GM21381 (cell line): Measurements from ENCODE around the gene SCGB1C1.
"Not testable (repeated sequence)": the region's sequence is repeated elsewhere in the genome, so short reads cannot be mapped to it uniquely, and the experiment has no call there.

Experiments used
- ATAC-seq: cut with Tn5 transposase; IDR thresholded peaks from one replicate; pipeline ENCODE4 v1.9.1; 2021; ENCODE audit warnings: mild to moderate bottlenecking, moderate library complexity; ENCODE audit not compliant: unreplicated experiment

SCGB1C1 gene

GRCh38 chr11:192674-193128 lies at the start of gene SCGB1C1:
Gene SCGB1C1, plus strand, starts transcription at chr11:193078. Its CDS starts 22 bp downstream, at chr11:193100.
- ATAC-seq: not testable (repeated sequence)

- not testable (repeated sequence) for ATAC-seq
These were observed 12.6 kb upstream of the SCGB1C1 start for GRCh38 chr11:180242-180641.

- ATAC-seq: peak; percentile 6
These were observed 3.6 kb upstream of the SCGB1C1 start for GRCh38 chr11:189200-189783.

- ATAC-seq: peak; percentile 87
These were observed 3.0 kb upstream of the SCGB1C1 start for GRCh38 chr11:189843-190311.

GRCh38 chr11:190546-190945 lies 2.3 kb upstream of the SCGB1C1 start:
- not testable (repeated sequence) for ATAC-seq

- not testable (repeated sequence) for ATAC-seq
These were observed 1.1 kb upstream of the SCGB1C1 start for GRCh38 chr11:191490-192478.

- ATAC-seq: not testable (repeated sequence)
These were observed 603 bp downstream of the SCGB1C1 start for GRCh38 chr11:193481-193880.

GRCh38 chr11:196786-197731 lies 4.2 kb downstream of the SCGB1C1 start:
- no peak for ATAC-seq

- ATAC-seq: no peak
These were observed 4.9 kb downstream of the SCGB1C1 start for GRCh38 chr11:197741-198235.

GRCh38 chr11:198236-198806 lies 5.4 kb downstream of the SCGB1C1 start:
- no peak for ATAC-seq

- no peak for ATAC-seq
These were observed 6.2 kb downstream of the SCGB1C1 start for GRCh38 chr11:199004-199581.

GRCh38 chr11:199782-200181 lies 6.9 kb downstream of the SCGB1C1 start:
- ATAC-seq: no peak

GRCh38 chr11:200224-201003 lies 7.5 kb downstream of the SCGB1C1 start:
- ATAC-seq: no peak

- no peak for ATAC-seq
These were observed 9.1 kb downstream of the SCGB1C1 start for GRCh38 chr11:201966-202365.

GRCh38 chr11:202490-202889 lies 9.6 kb downstream of the SCGB1C1 start:
- no peak for ATAC-seq

- ATAC-seq: no peak
These were observed 10.4 kb downstream of the SCGB1C1 start for GRCh38 chr11:203056-203944.

- ATAC-seq: no peak
These were observed 11.2 kb downstream of the SCGB1C1 start for GRCh38 chr11:203945-204586.
